ENCODE data around the gene DGKZ. TPM values are rescaled to one million over a fixed set of nuclear protein-coding genes. Genes with fewer than 3 reads are reported as not detected.

DGKZ gene
- total RNA-seq, 4 donors from 2014 or later = 45.0 to 97.0 (median 54.3) TPM

- no peak for TF ChIP-seq CTCF (IDR thresholded peaks at IDR 0.05; ENCODE audit: low read depth)
Observed at GRCh38 chr11:46315783-46316563, 31.3 kb upstream of the DGKZ start.

- no peak for TF ChIP-seq CTCF (IDR thresholded peaks at IDR 0.05; ENCODE audit: low read depth)
Observed at GRCh38 chr11:46319074-46319453, 28.2 kb upstream of the DGKZ start.

GRCh38 chr11:46321757-46322156, 25.5 kb upstream of the DGKZ start:
- TF ChIP-seq CTCF (IDR thresholded peaks at IDR 0.05; ENCODE audit: low read depth) = no peak

GRCh38 chr11:46322759-46323158, 24.5 kb upstream of the DGKZ start:
- TF ChIP-seq CTCF (IDR thresholded peaks at IDR 0.05; ENCODE audit: low read depth) = no peak

- no peak for TF ChIP-seq CTCF (IDR thresholded peaks at IDR 0.05; ENCODE audit: low read depth)
Observed at GRCh38 chr11:46326813-46327416, 20.3 kb upstream of the DGKZ start.

GRCh38 chr11:46327829-46328228, 19.4 kb upstream of the DGKZ start:
- no peak for TF ChIP-seq CTCF (IDR thresholded peaks at IDR 0.05; ENCODE audit: low read depth)

- no peak for TF ChIP-seq CTCF (IDR thresholded peaks at IDR 0.05; ENCODE audit: low read depth)
Observed at GRCh38 chr11:46330154-46330553, 17.1 kb upstream of the DGKZ start.

All from subcutaneous adipose tissue (tissue), 4 donors.